ENCODE measurements around the gene DKK2.

- TF ChIP-seq, protein P1, sequence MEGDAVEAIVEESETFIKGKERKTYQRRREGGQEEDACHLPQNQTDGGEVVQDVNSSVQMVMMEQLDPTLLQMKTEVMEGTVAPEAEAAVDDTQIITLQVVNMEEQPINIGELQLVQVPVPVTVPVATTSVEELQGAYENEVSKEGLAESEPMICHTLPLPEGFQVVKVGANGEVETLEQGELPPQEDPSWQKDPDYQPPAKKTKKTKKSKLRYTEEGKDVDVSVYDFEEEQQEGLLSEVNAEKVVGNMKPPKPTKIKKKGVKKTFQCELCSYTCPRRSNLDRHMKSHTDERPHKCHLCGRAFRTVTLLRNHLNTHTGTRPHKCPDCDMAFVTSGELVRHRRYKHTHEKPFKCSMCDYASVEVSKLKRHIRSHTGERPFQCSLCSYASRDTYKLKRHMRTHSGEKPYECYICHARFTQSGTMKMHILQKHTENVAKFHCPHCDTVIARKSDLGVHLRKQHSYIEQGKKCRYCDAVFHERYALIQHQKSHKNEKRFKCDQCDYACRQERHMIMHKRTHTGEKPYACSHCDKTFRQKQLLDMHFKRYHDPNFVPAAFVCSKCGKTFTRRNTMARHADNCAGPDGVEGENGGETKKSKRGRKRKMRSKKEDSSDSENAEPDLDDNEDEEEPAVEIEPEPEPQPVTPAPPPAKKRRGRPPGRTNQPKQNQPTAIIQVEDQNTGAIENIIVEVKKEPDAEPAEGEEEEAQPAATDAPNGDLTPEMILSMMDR (conservative IDR thresholded peaks at IDR 0.05) = no peak
- no peak for TF ChIP-seq EZH2 (IDR thresholded peaks at IDR 0.05; ENCODE audit: low read depth)
Measured at GRCh38 chr4:106993827-106994226, 42.3 kb downstream of the DKK2 start.
